Skin epidermis (tissue), 12 donors: ENCODE results near the gene HLCS.

Experiments used
- H3K27ac ChIP-seq, 21 experiments: fragments of 200-600 bp; sonication (generic) in 11 of 21; one replicate each; pipeline ENCODE4 v1.5.0; 2020; ENCODE audit warnings: mild to moderate bottlenecking in 3 of 21, inconsistent platforms in 2 of 21, moderate library complexity in 2 of 21
- H3K4me3 ChIP-seq, 7 experiments: fragments of 200-600 bp; sonication (generic) in 2 of 7; one replicate each; pipeline ENCODE4 v1.5.0; 2020; ENCODE audit warnings: inconsistent platforms in 2 of 7, mild to moderate bottlenecking in 2 of 7, moderate library complexity in 1 of 7

The HLCS gene

DNA sequence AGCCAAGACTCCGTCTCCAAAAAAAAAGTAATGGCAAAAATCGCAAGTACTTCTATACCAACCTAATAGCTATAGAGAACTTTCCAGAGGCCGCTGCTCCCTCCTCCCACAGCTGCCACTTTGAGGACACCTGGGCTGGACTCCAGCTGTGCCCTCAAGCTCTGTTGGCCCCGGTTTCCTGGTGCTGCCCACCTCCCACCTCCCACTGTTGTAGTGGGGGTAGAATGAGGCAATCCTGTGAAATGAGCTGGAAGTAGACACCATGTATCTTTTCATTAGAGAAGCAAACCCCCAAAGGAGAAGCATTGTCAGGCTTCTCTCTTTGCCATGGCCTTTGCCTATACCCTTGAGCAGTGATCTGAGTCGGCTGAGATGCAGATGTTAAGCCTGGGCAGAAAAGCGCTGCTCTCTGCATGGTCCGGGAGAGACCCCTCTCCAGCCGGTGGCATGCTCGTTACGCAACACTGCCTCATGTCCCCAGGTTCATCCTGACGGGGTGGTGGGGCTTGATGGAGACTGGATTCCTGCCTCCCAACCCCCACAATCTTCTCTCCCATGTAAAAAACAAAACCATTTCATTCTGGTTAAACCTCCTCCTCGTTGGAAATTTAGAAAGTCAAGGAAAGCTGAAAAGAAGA lies 227.9 kb downstream of the HLCS start:
- Histone ChIP-seq H3K4me3 (no peak overlapping the region), H3K27ac (no peak overlapping the region)

DNA sequence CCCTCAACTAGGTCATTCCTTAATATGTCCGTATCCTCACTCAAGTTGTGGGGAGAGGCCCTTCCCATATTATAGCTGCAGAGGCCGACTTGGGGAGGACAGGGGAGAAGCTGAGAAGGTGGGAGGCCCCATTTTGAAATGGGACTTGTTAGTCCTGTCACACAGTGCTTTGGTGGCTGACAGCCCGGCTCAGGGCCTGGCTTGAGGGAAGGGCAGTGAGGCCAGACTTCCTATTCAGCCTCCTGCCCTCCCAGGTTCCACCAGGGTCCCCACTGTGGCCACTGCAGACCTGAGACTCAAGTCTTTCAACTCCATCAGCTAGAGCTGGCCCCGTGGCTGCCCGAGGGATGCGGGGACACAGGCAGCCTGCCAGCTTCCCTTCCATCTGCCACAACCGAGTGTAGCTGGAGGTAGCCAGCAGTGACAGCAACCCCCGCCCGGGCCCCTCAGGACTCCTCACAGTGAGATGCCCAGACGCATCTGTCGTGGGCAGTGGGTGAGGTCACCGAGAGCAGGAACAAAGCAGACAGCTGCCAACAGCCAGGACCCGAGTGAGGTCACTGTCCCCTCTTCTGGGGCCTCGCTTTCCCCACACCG lies 230.6 kb downstream of the HLCS start:
- no peak overlapping the region for H3K27ac ChIP-seq
- H3K4me3 ChIP-seq = no peak overlapping the region

DNA sequence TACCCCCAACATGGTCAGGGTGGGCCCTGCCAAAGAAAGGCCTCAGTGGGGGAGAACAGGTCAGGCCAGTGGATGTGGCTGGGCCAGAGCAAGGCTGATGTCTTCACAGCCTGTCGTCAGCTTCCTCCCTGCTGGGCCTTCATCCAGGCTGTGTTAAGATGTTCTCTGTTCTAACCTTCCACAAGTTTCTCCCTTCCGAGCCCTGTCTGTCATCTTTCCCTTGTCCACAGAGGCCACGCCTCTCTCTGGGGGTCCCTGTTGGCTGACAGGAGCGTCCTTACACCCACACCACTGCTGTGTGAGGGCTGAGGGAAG lies 231.3 kb downstream of the HLCS start:
- no peak overlapping the region for H3K4me3 ChIP-seq
- no peak overlapping the region for H3K27ac ChIP-seq

DNA sequence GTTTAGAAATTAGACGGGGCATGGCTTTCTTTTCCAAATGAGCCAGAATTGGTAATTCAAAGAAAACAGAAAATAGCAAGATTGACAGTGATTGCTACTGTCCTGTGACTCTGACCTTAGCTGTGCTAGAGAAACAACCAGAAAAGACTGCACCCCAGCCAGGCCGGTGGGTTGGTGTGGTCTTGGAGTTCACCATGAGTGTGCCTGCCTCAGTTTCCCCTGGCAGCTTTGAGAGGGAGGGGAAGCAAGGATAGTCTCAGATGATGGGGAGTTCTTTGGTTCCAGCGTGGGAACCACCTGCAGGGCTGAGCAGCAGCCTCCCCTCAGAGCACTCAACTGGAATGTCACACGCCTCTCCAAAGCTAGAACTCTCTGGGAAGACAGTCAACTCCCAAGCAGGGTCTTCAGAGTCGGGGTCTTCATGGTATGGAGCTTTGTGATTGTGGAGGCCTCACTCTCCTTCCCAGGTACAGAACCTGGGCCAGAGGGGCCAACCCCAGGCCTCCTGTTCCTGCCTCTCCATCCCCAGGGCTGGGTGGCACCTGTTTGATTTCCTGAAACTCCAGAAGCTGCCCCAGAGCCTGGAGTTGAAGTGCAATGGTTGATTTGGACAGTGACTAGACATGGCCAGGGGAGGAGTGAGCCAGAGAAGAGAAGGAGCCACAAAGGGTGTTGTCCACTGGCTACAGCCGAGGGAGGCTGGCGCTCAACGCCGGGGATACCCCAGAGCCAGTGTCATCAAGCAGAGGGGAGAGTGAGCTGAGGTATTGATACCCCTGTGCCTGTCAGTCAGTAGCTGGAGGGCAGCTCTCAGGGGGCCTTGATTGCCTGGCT lies 231.9 kb downstream of the HLCS start:
- Histone ChIP-seq H3K4me3 (no peak overlapping the region), H3K27ac (no peak overlapping the region)

DNA sequence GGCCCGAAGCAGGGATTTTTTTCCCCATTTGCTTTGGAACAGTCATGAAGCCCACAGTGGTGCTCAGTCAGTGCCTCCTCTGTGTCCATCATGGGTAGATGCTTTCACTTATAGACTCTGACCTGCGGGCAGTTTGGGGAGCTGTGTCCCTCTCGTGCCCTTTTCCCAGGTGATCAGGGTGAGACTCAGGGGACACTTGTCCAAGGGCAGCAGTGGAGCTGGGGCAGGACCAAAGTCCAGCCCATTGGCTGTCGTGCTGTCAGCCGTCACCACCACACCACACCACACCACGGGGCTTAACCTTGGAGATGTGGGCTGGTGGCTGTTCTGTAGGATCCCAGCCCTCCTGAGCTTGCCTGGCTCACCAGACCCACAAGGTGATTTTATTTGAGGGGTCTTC lies 232.6 kb downstream of the HLCS start:
- Histone ChIP-seq H3K27ac (no peak overlapping the region), H3K4me3 (no peak overlapping the region)

DNA sequence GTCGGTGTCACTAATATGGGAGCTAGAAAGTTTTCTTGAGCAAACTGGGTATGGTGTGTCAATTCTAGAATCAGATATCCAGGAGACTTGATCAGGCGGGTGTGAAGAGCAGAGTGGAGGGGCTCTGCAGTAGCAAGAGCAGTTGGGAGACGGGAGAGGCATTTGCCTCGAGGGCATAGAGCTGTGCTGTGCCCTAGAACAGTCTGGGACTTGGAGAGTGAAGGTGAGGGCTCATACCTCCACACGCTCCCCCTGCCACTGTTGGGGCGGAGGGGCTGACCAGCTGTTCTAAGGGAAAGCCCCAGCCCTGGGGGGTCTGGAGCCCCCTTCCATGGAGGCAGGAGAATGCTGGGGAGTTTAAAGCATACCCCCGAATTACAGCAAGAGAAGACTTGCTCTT lies 233.7 kb downstream of the HLCS start:
- no peak overlapping the region for H3K4me3 ChIP-seq
- no peak overlapping the region for H3K27ac ChIP-seq

DNA sequence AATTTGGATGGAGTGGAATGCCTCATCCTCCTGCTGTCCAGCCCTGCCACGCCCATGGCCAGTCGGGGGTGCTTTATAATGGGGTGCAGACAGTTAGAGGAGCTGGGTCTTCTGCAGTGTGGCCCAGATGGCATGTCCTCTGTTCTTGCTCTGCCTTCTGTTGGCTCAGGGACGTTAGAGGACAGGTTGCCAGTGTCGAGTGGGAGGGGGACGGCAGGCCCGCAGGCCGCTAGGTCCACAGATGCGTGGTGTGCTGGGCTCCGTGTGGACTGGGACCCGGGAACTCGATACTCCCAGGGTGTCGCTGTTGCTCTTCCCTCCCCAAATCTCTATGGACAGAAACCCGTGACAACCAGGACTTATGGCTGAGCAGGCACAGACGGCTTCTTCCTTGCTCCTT lies 234.3 kb downstream of the HLCS start:
- no peak overlapping the region for H3K27ac ChIP-seq

DNA sequence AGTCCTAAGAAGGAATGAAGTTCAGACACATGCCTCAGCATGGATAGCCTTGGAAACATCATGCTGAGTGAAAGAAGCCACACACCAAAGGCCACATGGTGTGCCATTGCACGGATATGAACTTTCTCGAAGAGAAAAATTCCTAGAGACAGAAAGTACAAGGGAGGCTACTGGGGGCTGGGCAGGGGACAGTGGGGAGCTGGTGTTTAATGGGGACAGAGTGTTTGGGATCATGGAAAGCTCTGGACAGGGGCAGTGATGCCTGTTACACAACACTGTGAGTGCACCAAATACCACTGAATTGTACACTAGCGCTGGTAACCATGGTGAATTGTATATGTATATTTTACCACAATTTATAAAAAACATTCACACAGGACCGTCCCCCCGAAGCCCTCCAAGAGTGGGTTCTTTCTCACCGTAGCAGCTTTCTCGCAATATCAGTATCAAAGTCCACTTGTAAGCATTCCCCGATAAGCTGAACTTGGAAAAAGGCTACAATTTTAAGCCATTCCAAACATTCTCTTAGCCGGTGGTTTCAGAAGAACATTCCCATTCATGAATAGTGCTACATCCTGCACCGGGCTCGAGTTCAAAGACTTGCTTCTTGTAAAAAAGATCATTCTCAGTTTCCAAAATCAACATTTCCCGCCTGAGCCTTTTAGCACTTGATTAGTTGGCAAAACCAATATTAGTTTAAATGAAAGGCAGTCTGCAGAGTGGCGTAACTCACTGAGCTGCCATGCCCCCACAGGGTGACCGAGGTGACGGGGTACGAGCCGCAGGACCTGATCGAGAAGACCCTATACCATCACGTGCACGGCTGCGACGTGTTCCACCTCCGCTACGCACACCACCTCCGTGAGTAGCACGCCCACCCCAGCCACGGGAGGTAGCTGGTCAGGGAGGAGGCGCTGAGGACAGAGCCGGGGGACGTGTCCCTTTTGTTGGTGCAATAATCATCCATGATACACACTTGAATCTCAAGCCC lies 235.9 kb downstream of the HLCS start:
- H3K27ac ChIP-seq = no peak overlapping the region
- H3K4me3 ChIP-seq = no peak overlapping the region

More for the DNA sequence above, 234.3 kb downstream of the HLCS start:
- no peak overlapping the region for H3K4me3 ChIP-seq

DNA sequence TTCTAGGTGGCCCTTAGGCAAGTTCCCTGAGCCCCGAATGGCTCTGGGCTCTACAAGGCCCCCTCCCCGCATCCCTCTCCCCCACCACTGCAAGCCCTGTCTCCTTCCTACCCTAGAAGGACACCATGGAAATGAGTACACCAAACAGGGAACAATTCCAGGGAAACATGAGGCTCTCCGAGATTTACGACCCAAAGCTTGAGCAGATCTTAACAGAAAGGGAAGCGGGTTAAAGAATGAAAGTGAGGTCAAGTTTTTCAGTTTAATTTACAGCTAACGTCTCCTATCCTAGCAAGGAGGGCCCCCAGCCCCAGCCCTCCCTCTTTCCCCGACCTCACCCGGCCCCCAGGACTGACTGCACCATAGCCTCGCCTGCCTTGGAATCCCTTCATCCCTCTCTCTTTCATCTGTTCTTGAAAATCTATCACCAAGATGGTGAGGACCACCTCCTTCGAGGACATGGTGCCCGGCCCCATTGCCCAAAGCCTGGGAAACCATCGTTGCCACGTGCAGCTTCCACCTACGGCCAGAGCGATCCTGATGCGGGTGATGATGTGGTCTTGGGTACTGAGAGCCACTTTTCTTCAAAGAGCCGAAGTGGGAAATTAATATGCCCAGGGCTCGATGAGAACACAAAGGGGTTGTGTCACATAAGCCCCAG lies 237.0 kb downstream of the HLCS start:
- Histone ChIP-seq H3K4me3 (no peak overlapping the region), H3K27ac (no peak overlapping the region)

DNA sequence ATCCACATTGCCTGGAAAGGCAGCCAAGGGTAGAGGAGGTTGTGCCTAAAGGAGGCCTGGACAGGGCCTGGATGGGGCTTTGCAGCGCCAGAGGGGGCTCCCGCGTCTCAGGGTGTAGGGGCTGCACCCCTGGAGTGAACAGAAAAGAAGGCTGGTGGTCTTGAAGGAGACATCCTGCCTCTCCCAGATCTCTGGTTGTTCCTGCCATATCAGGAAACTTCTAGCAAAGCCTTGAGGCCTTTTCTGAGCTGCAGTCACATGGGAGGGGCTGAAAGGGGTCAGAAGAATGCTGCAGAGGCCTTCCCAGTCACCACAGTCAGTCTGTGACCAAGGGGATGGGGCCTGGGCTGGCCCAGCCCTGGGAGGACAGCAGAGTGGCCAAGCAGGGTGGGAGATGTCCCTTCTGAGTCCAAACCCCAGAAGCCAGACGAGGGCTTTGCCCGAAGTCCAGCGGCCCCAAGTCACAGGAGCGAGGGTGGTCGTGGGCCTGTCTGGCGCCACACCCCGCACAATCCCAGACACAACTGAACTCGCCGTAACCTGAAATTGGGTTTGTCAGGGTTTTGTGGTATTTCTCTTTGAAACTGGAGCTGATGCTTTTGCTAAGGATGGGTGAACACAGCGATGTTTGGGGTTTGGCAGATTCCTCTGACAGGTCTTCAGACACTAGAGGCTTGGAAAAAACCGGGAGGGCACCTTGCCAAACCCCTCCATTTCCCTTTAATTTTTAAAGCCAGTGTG lies 237.9 kb downstream of the HLCS start:
- H3K27ac ChIP-seq = no peak overlapping the region
- H3K4me3 ChIP-seq = no peak overlapping the region

DNA sequence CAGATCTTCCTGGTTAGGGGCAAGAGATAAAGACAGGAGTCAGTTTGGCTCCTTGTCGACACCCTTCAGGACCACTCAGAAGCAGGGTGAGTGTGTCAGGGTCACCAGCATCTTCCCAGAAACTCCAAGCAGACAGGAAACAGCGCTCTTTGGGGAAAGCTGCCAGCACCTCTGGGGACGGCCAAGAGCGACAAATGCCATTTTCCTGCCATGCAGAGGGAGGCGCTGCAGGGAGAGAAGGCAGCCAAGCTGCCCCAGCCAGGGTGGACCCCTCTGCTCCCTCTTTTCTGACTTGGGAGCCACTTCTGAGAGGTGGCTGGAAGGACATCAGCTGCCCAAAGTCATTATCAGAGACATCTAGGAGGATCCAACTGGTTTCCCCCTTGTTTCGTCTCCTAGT lies 238.6 kb downstream of the HLCS start:
- H3K27ac ChIP-seq = no peak overlapping the region

DNA sequence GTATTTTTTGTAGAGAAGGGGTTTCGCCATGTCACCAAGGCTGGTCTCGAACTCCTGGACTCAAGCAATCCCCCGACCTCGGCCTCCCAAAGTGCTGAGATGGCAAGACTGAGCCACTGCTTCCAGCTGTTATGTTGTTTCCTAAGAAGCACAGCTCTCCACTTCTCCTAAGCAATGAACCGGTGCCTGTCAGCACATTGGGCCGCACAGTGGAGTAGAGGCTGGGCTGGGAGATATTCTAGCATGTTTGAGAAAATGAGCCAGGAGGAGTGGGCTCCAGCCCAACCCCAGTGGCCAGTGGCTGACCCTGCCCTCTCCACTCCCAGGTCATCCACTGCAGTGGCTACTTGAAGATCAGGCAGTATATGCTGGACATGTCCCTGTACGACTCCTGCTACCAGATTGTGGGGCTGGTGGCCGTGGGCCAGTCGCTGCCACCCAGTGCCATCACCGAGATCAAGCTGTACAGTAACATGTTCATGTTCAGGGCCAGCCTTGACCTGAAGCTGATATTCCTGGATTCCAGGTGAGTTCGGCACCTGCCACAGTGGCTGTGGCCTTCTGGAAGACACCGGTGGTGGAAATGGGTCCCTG lies 240.6 kb downstream of the HLCS start:
- H3K4me3 ChIP-seq = no peak overlapping the region
- no peak overlapping the region for H3K27ac ChIP-seq

More for the DNA sequence above, 238.6 kb downstream of the HLCS start:
- H3K4me3 ChIP-seq = no peak overlapping the region

DNA sequence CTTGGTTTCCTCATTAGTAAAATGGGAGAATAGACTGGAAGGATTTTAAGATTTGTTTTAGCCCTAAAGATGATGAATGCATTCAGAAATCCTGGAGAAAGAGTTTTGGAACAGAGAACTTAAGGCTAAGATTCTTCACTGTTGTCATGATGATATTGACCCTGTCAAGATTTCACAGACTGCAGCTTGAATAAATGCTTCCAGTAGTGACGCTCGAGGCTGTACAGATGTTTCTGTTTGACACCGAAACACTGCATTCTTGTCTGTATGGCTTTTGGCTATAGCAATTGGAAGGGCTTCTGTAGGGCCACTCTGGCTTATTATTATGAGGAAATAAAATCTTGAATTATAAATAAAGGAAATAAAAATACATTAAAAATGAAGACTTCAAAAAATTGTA lies 241.8 kb downstream of the HLCS start:
- no peak overlapping the region for H3K27ac ChIP-seq
- no peak overlapping the region for H3K4me3 ChIP-seq

DNA sequence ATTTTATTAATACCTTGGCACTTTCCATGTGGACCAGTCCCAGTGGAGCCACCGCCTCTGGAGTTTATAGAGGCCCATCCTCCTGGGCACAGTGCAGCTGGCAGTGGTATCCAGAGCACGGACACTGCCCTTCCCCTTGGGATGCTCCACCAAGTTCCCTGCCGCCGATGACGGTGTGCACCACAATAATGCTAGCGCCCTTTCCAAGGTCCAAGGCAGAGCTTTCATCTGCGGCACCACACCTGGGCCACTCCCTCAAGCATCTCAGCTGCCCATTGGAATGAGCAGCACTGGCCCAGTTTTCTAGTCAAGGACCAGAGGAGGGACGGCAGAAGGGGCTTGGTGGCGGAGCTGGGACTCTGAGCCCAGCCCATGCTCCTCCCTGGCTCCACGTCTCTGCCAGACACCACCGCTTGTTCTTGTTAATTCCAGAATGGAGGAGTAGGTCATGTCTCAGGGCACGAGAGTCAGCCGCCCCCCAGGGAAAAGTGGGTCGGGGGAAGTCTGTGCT lies 243.0 kb downstream of the HLCS start:
- Histone ChIP-seq H3K27ac (no peak overlapping the region), H3K4me3 (no peak overlapping the region)

DNA sequence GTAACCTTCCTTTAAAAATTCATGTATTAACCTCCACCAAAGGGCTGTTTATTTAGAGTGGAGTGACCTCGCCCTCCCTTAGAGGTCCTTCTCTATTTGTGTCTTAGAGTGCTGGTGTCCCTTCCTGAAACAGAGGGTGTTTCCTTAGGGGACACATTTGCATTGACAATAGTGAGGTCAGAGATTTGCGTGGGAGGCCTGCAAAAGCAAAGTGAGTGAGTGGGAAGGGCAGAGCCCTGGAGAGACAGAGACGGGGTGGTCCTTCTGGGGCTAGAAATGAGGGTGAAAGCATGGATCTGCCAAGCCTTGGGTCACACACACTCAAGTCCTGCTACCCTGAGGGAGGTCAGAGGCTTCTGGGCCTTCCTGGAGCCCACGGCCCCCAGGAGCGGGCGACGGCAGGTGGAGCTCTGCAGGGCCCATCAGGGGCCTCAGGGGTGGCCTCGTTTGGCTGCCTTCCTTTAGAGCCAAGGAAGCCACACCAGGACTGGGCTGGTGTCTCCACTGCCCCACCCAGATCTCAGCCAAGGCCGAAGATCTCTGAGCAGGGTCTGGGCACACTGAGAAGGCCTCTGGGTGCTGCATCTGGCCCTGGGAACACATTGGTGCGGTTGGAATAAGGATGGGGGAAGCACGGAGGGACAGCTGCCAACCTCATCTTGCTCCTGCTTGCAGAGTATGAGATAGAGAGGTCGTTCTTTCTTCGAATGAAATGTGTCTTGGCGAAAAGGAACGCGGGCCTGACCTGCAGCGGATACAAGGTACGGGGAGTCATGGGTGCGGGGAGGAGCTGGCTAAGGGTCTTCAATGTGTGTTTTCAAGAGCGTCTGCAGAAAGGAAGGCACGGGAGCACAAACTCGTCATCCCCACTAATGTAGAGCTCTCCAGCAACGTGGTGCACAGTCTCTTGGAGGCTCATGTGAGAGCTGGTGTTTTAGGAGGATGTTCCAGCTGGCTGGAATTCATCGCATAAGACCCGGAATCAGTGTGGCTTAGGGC lies 243.8 kb downstream of the HLCS start:
- no peak overlapping the region for H3K27ac ChIP-seq
- H3K4me3 ChIP-seq = no peak overlapping the region

DNA sequence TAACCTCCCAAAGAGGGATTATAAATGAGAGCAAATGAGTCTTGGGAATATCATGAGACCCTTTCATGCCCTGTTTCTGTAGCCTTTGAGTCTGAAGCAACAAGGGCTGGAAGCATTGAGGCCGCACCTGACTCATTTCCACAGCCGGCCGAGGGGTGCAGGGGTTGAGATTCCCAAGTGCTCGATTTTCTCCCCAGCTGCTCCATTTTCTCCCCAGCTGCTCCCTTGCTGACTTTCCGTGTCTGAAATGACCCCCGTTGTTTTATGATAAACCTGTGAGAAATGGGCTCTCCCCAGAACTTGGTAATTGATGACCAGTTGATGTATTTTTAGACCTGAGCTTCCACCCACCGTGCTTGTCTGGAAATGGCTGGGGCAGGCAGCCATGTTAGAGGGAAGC lies 244.7 kb downstream of the HLCS start:
- no peak overlapping the region for H3K27ac ChIP-seq
- H3K4me3 ChIP-seq = no peak overlapping the region

DNA sequence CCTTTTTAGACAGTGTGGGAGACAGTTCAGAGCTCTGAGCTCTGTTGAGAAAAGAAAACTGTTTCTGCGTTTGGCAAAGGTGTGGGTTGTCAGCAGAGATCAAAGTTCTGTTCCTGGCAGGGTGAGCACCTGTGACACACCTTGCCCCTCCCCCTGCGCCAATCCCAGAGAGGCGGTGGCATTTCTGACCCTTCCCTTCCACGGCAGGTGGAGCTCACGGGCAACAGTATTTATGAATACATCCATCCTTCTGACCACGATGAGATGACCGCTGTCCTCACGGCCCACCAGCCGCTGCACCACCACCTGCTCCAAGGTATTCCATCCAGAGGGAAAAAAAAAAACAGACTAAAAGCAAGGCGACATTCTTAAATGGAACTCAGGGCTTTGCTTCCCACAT lies 246.9 kb downstream of the HLCS start:
- H3K27ac ChIP-seq = no peak overlapping the region
- H3K4me3 ChIP-seq = no peak overlapping the region
